ENCODE data around the gene TMEM91.

DNA sequence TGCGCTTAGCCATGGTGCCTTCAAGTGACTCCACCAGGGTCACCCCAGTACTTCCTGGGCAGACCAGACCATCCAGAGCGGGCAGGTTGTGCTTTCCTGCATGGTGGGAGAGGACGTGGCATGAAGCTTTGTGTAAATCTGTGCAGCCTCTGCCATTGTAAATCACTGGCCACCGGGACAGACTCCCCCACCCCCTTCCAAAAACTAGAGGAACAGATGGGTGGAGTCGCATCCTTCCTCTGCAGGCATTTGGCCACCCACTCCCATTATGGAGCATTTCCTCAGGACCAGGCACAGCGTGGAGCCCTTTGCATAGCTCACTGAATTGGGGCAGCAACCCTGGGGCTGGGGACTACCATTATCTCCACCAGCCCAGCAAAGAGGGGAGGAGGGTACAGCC is 29.4 kb downstream of the TMEM91 start:
- TF ChIP-seq, protein P1, sequence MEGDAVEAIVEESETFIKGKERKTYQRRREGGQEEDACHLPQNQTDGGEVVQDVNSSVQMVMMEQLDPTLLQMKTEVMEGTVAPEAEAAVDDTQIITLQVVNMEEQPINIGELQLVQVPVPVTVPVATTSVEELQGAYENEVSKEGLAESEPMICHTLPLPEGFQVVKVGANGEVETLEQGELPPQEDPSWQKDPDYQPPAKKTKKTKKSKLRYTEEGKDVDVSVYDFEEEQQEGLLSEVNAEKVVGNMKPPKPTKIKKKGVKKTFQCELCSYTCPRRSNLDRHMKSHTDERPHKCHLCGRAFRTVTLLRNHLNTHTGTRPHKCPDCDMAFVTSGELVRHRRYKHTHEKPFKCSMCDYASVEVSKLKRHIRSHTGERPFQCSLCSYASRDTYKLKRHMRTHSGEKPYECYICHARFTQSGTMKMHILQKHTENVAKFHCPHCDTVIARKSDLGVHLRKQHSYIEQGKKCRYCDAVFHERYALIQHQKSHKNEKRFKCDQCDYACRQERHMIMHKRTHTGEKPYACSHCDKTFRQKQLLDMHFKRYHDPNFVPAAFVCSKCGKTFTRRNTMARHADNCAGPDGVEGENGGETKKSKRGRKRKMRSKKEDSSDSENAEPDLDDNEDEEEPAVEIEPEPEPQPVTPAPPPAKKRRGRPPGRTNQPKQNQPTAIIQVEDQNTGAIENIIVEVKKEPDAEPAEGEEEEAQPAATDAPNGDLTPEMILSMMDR (IDR thresholded peaks at IDR 0.05), result no peak
- TF ChIP-seq EZH2 (IDR thresholded peaks at IDR 0.05), result no peak

All from neural progenitor cell (in vitro differentiated cells).